Lung microvascular endothelial cell (primary cell): ENCODE data around the gene ERI2. TPM values are rescaled to one million over a fixed set of nuclear protein-coding genes. Genes with fewer than 3 reads are reported as not detected.

Experiments used
- DNase-seq, 2 donors: peaks; one replicate each; pipeline versions ENCODE4 v3.0.0 to v3.0.0-alpha.2; 2010; ENCODE audit warnings: low read depth in 2 of 2
- total RNA-seq: library from RNA; depleted of rRNA; stranded (reverse); fragments of >200 nt; gene quantifications from 2 replicates; pipeline ENCODE4 v1.2.1, GENCODE V29; 2014

ERI2 gene, protein sequence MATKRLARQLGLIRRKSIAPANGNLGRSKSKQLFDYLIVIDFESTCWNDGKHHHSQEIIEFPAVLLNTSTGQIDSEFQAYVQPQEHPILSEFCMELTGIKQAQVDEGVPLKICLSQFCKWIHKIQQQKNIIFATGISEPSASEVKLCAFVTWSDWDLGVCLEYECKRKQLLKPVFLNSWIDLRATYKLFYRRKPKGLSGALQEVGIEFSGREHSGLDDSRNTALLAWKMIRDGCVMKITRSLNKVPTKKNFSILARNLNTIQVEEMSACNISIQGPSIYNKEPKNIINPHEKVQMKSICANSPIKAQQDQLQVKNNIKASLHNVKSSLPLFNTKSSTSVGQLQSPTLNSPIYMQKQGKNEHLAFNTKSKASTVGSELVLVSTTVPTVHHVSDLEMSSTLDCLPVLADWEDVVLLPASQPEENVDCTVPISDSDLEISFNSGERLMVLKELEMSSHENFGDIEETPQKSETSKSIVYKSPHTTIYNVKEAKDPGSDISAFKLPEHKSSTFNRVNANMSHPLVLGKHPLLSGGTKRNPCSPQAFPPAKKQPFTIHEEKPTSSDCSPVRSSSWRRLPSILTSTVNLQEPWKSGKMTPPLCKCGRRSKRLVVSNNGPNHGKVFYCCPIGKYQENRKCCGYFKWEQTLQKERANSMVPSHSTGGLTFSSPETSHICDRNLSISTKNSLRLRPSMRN
- 11.6 and 13.7 TPM in 2 replicates for total RNA-seq

DNA sequence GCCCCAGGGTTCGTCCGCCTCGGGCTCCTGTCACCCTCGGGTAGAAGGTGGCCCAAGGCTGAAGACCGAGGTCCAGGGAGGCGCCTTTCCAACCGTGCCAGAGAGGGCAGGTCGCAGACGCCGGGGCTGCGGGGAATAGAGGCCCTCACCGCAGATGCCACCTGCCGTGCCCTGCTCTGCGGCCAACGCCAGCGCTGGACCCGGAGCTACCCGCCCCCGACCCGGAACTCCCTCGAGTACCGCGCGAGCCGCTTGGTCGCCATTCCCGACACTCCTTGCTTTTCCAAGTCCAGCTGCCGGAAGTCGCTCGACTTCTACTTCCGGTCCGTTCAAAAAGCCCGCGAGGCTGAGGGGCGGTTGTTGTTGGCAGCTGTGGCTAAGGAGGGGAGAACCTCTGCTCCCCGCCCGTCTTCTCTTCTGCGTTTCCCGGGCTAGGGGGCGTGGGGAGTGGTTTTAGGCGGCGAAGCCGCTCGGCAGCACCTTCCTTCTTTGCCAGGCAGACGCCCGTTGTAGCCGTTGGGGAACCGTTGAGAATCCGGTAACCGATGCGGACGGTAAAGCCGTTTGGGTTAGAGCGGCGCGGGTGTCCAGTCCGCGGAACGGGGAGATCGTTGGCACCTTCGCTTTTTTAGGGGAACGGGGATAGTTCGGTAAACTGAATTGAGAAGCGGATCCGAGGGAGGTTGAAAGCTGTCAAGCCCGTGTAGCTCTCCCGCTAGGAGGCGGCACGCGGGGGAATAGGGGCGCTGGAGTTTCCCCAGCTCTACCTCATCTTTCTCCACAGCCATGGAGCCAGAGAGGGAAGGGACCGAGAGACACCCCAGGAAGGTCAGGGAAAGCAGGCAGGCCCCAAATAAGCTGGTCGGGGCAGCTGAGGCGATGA is at the start of gene ERI2, which contains the start of gene REXO5:
Gene ERI2, minus strand, starts transcription at position 305 of the 883 bp plus-strand sequence. Its CDS starts 42 bp downstream, at position 263.
Gene REXO5, plus strand, starts transcription at position 360 of the 883 bp plus-strand sequence. Its CDS starts 427 bp downstream, at position 787.
- DNase-seq = peak; percentile 86 to 96

DNA sequence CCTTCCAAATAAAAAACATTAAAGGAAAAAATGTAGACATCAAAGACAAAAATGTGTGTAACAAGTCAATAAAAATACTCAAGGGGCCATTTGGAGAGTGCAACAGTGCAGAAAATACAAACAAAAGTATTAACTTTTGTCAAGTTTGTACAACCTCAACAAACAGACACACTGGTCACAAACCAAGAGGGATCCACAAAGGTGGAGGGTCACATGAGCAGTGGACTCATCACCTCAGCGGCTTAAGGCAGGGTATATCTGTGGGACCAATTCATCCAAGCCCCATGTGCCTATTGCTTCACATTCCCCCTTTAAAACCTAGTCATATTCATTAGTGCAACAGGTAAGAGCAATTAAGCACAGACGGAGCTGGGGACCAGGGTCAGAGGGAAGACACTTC is 48.7 kb upstream of the ERI2 start:
- no peak for DNase-seq

DNA sequence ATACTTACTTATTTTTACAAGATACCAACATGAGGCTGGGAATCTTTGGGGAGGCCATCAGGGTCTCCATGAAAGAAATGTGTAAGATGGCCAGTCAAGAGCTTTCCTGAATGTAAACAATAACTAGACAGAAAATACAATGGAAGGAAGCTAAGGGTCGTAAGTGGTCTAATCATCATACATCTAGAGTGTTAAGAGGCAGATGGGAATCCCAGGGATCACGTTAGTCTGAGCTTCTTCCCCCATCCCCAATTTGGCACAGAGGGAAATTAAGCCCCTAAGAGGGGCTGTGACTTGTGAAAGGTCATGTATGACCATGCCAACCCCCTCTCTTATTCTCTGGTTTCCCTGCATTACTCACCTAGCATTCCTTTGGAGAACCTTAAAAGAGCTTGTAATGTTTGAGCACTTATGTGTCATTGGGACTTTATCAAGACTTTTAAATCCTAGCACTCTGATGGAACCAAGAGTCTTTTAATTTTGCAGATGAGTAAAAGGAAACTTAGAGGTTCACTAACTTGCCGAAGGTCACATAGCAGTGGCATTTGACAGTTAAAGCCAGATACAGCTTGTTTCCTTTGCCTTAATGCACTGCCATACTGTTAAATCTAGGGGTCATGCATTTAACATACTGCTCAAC is 47.8 kb upstream of the ERI2 start:
- DNase-seq = peak in 1 of 2 donors; percentile 51

DNA sequence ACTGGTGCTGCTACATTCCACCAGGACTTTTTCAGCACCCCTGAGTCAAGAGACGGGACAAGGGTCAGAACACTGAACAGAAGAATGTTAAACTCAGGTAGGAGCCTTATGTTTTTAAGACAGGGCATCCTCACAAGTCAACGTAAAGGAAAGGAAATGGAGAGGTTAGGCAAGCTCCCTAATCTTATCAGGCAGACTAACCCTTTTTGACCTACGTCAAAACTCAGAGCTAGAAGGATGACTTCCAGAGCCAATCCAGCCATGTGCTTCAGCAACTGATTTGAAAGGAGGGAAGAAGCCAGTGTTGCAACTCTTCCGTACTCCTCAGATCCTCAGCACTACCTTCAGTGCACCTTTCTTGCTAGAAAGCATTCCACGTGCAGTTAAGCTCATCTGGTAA is 46.9 kb upstream of the ERI2 start:
- DNase-seq = no peak

DNA sequence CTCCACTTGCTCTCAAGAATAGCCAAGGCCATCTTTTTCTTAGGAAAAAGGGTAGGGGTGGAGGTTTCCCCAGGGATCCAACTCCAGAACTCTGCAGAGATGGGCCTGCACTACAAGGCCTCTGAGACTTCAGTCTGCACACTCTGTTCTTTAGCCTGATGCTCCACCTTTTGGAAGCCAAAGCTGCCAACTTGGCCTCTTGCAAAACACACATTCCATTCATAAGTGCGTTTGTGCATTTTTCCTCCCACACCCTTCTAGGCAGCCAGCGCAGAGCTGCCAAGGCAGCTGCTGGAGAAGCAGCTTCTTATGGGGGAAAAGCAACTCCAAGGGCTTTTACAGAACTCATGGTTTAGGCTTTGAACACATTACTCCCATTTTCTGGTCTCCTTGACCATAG is 45.3 kb upstream of the ERI2 start:
- peak; percentile 38 to 63 for DNase-seq

DNA sequence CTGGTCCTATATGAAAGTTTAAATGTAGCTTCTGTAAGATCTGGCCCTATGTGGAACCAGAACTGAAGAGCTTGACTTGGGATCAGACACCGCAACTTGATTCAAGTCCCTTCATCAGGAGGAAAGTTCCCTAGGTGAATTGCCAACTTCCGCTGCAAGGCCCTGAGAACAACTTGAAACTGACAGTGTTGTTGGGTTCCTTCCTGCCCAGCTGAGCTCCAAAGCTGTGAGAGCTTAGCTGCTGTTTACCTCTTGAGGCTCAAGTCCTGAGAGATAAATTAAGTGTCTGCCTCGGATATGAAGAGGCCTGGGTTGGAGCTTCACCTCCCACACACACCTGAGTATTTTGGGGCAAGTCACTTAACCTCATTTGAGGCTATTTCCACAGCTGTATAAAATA is 44.7 kb upstream of the ERI2 start:
- peak in 1 of 2 donors; percentile 71 for DNase-seq

DNA sequence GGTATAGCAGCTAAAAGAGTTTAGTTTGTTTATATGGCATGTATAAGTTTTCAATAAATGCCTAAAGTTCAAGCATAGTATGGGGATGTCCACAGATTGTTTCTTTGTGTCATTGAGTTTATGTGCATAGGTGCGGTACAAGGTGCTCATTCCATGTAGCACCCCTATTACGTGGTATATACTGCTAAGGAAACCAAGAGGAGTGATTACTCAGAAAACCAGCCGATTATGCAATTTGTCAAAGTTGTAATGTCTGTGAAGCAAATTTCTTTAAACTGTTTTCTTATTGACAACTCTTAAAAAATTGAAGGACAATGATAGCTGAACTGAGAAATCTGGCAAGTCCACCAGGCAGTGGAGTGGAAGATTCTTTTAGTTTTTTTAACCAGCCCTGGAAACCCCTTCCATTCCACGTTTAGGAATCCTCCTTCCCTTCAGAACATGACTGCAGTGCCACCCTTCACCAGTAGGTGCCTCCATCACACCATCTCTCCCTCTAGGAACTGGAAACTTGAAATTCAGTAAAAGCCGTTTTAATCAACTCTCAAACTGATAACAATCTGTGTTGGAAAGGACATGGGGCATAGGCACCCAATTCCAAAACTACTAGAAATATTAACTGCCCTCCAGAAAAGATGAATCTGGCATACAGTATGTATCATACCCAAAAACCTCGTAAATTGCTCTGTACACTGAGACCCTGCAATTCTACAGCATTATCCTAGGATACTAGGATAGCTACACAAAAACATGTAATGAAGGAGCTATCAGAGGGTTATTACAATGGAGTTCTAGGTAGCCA is 43.5 kb upstream of the ERI2 start:
- DNase-seq = peak; percentile 73 to 82

DNA sequence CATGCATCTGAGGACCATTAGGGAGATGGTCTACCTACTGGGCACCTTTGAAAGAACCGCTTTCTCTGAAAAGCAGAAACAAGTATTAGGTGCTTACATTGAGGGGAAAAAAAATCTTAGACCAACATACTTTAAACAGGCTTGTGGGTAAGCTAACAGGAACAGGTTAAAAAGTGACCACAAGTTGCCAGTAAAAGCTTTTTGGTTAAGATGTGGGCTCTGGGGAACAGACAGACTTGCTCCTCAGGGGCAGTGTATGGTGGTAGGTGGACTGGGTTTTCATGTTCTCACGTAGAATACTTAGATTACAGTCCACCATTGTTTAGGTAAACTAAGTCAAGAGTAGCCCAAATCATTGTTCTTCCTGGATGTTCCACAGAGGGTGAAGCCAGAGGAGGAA is 41.3 kb upstream of the ERI2 start:
- DNase-seq = no peak

DNA sequence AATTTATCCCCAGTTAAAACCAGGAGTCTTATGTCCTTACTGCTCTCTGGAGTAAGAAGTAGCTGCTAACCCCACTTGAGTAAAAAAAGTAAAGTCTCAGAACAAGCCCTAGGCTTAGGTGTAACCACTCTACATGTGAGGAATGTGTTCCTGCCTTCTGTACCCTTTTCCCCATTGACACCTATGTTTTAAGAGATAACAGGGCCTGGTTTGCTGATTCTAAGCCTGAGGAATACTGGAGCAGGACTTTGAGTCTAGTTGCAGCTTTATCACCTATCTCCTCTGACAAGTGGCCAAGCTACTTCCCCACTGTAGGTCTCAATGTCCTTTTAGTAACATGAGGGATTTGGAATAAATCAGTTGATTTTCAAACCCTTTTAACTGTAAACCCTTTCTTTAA is 40.3 kb upstream of the ERI2 start:
- no peak for DNase-seq

DNA sequence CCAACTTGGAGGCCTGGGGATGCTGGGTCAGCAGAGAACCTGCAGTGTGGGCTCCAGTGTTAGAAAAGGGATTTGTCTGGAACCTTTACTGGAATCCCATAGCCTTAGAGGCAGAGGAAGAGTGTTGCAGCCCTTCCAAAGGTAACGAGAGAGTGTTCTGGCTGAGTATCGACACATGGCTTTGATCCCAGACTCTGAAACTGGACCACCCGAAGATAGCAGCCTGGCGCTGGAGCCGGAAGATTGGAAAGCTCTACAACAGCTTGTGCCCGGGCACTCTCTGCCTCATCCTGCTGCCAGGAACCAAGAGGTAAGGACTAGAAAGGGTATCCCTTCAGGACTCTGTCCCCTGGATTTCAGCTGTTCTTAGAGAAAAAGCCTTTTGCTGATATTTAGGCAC is 39.8 kb upstream of the ERI2 start:
- DNase-seq = no peak

DNA sequence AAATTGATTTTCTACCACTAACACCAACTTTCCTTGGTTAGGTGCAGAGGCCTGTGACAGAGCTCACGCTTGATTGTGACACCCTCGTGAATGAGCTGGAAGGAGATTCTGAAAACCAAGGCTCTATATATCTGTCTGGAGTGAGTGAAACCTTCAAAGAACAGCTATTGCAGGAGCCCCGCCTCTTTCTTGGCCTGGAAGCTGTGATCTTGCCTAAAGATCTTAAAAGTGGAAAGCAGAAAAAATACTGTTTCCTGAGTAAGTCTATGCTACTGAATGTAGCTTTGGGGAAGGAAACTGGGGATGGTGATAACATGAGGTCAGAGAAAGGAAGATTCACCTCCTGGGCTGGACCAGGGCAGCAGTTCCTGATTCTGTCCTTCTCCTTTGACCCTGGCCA is 38.3 kb upstream of the ERI2 start:
- DNase-seq = peak in 1 of 2 donors; percentile 47

DNA sequence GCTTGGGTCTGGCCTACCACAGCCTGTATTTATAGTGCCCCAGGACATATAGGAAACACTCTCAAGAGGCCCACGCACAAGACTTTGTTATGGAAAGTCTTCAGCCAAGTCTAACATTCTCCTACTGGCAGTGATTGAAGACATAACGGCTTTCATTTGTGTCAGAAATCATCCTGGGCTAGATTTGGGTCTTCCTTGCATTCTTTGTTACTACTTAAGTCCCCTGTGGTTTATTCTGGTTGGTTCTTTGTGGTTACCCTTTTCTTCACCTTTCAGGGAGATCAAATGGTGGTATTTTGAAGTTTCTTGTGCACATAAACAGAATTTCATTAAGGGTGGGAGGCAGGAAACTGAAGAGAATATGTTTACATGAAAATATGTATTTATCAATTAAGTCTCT is 37.8 kb upstream of the ERI2 start:
- DNase-seq = no peak

DNA sequence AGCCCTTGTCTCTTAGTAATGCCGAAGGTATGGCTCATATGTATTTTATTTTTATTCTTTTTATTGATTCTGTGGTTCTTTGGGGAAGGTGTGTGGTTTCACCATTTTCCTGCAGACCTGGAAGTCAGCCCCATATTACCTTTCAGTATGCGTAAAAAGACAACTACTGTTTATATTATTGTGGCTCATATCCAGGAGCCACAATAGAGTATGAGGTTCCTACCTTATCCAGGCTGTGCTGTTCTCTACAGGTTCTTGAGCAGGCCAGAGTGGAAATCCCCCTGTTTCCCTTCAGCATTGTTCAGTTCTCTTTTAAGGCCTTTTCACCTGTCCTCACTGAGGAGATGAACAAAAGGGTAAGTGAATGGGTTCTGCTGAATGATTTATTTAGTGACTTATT is 33.2 kb upstream of the ERI2 start:
- DNase-seq = no peak

DNA sequence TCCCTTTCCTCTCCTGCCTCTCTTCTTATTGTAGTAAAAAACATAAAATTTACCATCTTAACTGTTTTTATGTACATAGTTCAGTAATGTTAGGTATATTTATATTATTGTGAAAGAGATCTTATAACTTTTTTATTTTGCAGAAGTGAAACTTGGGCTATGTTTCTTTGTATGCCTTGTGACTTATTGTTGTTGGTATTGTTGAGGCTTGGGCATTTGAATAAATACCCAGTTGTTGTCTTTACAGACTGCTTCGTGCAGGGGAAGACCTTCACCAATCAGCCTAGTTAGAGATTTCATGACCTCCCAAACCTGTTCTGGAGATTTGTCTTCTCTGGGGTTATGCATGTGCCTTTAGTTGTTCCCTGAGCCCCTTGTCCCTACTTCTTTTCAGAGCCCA is 32.0 kb upstream of the ERI2 start:
- no peak for DNase-seq

DNA sequence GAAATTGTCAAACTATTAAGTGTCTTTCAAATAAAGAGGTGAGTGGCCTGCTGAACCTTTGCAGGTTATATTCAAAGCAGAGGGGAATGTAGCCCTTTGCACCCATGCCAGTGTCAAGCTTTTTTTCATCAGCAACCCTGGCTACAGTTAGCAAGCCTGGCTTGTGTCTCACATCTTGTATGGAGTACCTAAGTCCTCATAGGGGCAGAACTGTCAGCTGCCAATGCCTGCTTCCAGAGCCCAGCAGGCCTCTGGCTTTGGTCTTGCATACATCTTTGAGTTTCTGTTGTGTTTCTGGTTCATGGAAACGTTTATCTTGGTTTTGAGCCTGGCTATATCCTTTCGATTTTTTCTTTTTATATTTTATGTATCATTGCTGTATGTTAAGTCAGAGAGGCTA is 26.8 kb upstream of the ERI2 start:
- DNase-seq = no peak

DNA sequence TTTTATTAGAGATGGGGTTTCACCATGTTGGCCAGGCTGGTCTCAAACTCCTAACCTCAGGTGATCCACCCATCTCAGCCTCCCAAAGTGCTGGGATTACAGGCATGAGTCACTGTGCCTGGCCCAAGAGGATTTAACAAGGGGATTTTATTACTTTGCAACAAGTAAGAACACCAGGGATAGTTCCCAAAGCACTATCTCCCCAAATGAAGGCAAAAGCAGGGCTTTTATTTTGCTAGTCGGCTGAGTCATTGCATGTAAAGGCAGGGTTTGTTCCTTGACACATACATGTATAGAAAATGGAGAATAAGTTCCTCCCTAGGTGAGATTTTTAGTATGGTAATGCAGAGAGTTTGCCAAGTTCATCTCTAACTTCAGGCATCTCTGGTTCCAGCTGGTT is 24.1 kb upstream of the ERI2 start:
- DNase-seq = no peak

DNA sequence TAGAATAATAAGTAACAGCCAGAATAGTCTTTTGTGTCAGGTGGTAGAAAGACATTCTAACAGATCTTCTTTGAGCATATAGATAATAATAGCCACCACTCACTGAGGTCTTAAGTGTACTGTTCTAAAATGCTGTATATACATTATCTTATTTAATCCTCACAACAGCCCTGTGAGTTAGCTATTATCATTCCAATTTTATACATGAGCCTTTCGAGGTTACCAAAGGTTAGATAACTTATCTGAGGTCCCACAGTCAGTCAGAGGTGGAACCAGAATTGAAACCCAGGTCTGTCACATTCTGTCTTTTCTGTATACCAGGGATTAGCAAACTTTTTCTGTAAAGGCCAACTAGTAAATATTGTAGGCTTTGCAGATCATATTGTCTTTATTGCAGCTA is 23.3 kb upstream of the ERI2 start:
- DNase-seq = no peak

DNA sequence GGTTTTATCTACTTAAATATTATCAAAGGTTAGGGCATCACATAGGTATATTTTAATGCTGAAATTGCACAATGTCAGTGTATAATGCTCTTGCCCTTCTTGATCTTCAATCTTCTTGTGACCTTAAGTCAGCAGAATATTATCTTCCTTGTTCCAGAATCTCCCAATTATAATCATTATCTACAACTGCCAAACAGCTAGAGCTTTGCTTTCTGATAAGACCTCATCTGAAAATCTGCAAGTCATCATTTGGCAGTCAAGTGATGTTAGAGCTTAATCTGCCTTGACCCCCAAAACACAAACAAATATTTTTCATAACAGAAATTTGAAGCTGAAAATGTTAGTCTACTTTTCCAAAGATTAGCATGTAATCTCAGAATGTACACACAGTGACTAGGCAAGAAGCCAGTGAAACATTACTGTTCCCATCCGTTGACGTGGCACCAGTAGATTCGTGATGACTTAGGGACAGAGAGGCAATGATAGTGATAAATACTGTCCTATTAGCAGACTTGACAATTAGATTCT is 19.8 kb upstream of the ERI2 start:
- DNase-seq = no peak

DNA sequence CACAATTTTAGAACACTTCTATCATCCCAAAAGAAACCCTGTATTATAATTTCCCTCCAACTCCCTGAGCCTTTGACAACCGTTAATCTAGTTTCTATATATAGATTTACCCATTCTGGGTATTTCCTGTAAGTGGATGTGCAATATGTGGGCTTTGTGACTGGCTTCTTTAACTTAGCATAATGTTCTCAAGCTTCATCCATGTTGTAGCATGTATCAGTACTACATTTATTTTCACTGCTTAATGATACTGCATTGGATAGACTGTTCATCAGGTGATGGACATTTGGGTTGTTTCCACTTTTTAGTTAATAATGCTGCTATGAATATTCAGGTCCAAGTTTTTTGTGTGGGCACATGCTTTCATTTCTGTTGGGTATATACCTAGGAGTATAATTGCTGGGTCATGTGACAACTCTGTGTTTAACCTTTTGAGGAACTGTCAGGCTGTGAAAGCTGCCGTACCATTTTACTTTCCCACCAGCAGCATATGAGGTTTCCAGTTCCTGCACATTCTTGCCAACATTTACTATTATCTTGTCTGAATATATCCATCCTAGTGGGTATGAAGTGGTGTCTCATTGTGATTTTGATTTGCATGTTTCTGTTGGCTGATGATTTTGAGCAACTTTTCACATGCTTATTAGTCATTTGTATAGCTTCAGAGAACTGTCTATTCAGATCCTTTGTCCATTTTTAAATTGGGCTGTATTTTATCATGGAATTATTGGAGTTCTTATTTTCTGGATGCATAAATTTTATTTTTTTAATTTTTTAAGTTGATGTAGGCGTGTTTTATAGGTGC is 16.5 kb upstream of the ERI2 start:
- no peak for DNase-seq
